HG03432 (cell line): ENCODE measurements around the gene LMF1.
"Not testable (repeated sequence)": the region's sequence is repeated elsewhere in the genome, so short reads cannot be mapped to it uniquely, and the experiment has no call there.

ENCODE experiments used
- ATAC-seq: cut with Tn5 transposase; IDR thresholded peaks from one replicate; pipeline ENCODE4 v1.9.1; 2021; ENCODE audit warnings: mild to moderate bottlenecking, moderate library complexity; ENCODE audit not compliant: unreplicated experiment

LMF1 gene

GRCh38 chr16:973366-973765 lies 2.6 kb upstream of the LMF1 start:
- no peak for ATAC-seq

DNA sequence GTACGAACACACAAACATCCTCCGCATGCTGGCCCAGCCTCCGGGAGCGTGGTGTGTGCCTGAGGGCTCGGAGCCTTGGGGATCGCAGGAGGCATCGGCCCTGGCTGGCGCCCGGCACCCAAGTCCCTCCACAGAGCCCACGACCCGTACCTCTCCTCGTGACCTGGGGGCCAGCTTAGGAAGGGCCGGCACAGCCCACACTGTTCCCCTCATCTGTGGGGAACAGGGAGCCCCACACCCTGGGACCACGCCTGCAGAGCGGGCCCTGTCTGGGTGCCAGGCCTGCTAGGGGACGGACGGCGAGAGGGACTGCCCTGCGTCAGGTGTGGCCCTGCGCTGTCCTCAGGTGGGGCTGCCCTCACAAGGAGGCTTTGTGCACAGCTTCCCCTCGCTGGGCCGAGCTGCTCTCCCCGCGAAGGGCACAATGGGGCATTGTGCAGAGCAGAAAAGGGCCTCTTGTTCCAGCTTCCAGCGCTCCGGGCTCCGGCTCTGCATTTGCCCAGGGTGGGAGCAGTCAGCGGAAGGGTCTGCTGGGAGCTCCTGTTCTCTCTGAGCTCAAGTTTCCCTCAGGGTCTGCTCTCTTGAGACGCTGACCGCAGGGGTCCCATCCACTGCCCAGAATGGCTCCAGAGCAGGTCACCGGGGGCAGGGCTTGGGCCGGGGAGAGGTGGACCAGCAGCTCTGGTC lies 1.7 kb upstream of the LMF1 start:
- ATAC-seq = no peak

DNA sequence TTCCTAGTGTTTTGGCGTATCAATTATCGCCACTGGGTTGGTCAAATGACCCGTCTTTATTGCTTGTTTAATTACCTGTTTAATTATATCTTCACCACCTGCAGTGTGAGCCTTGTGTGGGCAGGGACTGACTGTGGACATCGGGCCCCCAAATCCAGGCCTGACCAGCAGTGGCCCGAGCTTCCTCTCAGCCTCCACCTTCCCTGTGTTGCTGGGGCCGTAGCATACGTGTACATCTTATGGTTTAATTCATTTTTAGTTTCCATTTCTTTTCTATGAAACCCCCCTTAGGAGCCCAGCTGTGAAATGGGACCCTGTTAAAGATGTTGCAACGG lies 1.2 kb upstream of the LMF1 start:
- ATAC-seq = no peak

GRCh38 chr16:971582-971905 lies 760 bp upstream of the LMF1 start:
- ATAC-seq = no peak

GRCh38 chr16:970386-970765 lies 408 bp downstream of the LMF1 start:
- no peak for ATAC-seq

GRCh38 chr16:969508-970385 lies 1.0 kb downstream of the LMF1 start:
- no peak for ATAC-seq

- ATAC-seq = no peak
Measured at GRCh38 chr16:968620-969019, 2.2 kb downstream of the LMF1 start.

GRCh38 chr16:967546-968295 lies 3.1 kb downstream of the LMF1 start:
- no peak for ATAC-seq

GRCh38 chr16:967077-967541 lies 3.7 kb downstream of the LMF1 start:
- ATAC-seq = no peak

- ATAC-seq = no peak
Measured at GRCh38 chr16:966505-966904, 4.3 kb downstream of the LMF1 start.

DNA sequence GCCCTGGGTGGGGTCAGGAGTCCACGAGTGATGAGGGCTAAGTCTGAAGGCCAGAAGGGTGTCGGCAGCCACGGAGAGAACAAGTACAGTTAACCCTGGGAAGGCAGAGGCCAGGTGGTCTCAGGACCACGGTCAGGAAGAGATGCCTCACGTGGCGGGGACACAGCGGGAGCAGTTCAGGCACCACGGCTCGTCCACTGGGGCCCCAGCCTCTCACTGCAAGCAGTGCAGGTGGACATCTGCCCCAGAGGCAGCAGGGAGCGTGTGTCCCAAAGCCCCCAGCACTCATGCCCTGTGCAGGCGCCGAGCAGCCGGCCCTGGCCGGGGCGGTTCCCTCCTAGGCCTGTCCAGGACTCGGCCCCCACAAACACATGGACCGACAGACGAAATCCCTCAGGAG lies 4.7 kb downstream of the LMF1 start:
- no peak for ATAC-seq

DNA sequence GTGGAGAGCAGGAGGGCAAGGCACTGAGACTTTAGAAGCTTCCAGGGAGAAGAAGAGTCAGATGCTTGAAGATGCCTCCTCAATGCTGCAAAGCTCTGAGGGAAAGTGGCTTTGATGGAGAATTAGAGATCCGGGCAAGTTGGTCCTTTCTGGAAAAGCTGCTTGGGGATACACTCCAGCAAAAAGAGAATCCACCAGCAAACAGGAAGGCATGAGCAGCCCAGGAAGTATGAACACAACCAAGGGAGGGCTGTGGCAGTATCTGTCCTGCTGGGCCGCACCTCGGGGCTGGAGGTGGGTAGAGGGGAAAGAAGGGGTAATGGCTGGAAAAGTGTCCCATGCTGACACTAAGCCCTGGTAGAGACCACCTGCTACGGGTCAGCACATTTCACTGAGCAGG lies 5.3 kb downstream of the LMF1 start:
- no peak for ATAC-seq

DNA sequence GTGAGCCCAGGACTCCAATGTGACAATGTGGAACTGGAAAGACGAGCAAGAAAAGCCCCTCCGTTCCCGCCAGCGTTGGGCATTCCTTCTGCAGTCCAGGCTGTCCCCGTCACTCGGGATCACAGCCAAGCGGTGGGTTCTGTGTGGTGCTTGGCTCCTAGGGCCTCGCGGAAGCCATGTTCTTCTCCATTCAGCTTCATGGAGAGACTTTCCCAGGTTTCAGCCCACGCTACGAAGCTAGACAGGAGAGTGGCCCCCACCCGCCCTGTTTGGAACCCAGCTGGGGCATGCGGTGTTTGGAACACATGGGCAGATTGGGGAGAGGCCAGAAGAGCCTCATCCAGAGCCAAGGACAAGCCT lies 5.8 kb downstream of the LMF1 start:
- no peak for ATAC-seq

GRCh38 chr16:964356-965035 lies 6.3 kb downstream of the LMF1 start:
- no peak for ATAC-seq

DNA sequence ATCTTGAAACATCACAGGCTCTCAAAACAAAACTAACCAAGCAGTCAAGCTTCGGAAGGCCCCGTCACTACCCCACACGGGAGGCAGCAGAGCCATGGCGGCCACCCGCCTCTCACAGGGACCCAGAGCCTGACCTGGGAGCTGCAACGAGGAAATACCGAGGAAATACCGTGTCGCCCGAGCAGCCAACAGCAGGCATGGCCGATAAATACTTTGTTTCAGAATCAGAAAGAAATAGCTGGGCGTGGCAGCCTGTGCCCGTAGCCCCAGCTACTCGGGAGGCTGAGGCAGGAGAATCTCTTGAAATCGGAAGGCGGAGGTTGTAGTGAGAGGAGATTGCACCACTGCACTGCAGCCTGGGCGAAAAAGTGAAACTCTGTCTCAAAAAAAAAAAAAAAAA lies 6.9 kb downstream of the LMF1 start:
- ATAC-seq = no peak

DNA sequence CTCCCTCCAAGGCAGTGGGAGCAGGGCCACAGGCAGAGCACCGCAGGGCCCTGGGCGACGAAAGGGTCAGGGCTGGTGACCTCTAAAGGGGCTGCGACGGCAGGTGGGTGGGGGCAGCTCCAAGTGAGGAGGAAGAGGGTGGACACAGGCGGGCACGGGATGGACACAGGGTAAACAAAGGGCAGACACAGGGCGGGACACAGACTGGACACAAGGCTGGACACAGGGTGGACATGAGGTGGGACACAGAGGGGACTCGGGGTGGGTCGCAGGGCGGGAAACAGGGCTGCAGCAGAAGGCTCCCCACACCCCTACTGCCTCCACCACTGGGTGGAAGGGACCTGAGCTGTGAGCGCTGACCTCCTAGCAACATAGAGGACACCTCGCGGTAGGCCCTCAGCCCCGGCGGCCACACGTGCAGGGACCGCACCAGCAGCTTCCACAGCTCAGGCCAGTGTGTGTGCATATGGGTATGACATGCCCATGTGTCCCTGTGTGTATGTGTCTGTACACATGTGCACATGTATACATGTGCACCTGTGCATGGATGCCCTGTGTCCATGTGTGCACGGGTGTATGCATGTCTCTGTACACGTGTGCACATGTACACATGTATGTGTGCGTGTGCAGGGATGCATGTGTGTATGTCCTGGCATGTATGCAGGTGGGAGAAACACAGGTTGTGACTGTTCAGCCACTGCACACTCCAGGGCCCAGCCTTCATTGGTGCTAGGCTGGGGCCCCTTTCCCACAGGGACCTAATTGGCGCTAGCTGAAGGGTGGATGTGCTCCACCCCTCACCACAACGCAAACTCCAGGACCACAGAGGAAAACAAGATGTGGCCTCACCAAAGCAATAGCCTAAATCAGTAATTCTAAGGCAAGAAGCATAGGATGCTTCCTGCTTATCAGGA lies 7.6 kb downstream of the LMF1 start:
- no peak for ATAC-seq

DNA sequence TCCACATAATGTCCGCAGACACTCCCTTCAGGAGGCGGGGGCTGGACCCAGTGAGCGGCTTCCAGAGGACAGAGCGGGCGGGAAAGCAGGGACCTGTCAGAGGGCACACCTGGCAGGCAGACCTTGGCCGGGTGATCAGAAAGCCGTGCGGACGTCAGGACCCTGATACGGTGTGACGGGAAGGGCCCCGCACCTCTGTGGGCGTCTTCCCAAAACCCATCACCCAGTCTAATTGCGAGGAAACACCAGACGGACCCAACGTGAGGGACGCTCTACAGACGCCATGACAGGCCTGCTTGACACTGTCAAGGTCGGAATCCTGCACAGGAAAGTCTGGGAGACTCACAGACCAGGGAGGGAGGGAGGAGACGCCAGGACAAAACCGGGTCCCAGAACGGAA lies 8.4 kb downstream of the LMF1 start:
- ATAC-seq = no peak

DNA sequence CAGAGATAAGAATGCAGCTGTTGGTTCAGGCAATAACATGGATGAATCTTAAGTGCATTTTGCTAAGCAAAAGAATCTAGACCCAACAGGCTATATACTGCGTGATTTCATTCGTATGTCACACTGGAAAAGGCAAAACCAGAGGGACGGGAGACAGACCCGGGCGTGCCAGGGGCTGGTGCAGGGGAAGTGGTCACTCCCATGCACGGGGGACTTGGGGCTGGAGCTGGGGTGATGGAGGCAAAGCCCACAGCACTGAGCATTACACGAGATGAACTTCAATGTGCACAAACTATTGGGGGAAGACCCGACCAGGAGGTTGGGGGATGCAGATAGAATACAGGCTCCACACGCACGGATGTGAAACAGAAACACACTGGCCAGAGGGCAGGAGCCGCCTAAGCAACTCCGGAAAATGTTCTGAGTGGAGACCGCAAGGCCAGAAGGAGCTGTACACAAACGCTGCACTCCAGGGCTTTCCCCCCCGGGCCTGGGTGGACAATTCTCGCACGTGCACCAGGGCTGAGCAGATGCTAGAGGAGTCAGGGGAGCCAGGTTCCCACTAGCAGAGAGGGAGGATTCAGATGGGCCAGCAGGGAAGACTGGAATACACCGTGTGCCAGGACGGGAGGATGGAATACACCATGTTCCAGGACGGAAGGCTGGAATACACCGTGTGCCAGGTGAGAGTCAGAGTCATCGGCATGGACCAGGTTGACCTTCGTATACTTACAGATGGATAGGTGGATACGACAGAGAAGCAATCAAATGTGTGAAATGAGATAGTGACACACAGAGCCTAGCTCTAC lies 11.3 kb downstream of the LMF1 start:
- ATAC-seq = no peak

DNA sequence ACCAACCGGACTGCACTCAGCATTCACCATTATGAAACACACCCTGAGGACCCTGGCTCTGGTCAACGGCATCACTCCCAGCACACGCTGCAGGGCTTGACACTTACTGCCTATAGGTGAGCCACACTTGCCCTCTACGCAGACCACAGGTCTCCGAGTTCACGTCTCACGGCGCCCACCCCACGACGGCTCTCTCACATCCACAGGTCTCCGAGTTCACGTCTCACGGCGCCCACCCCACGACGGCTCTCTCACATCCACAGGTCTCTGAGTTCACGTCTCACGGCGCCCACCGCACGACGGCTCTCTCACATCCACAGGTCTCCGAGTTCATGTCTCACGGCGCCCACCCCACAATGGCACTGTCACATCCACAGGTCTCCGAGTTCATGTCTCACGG lies 15.0 kb downstream of the LMF1 start:
- ATAC-seq = not testable (repeated sequence)

- ATAC-seq = not testable (repeated sequence)
Measured at GRCh38 chr16:953818-954217, 17.0 kb downstream of the LMF1 start.
